ENCODE data around the gene BMP8B.

BMP8B gene

DNA sequence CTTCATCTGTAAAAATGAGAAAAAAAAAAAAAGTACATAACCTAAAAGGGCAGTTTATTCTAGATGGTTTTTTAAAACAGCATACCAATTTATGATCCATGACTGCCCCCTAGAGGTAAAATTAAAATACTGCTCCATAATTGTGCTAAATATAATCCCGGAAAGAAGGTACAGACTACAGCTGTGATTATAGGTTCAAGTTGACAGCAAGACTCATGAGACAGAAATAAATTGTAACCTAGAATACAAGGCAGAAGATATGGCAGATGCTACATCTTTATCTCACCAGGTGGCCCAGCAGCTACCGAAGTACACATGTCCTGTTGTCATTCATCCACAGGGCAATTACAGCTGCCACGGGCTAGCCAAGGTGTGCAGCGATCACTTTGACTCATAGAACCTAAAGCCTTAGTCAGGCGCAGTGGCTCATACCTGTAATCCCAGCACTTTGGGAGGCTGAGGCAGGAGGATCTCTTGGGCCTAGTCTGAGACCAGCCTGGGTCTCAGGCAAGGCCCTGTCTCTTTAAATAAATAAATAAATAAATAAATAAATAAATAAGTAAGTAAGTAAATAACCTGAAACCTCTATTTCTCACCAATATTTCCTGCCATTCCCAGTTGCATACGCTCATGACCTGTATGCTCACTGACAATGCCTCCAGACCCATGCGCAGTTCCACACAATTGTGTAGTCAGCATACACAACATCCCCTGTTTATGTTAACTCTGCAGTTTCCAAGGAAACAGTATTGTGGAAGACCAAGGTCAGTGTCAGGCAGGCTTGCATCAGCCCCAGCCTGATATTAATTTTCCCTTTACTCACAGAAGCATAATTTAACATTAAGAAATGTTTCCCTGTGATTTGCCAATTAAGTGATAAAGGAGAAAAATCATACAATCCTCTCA, 68.3 kb downstream of the BMP8B start (continued):
- no peak for TF ChIP-seq ZNF391 (tag by site-specific recombination; IDR thresholded peaks at IDR 0.05; ENCODE audit: borderline replicate concordance, low read depth)
- no peak for TF ChIP-seq ZNF169 (tag by site-specific recombination; IDR thresholded peaks at IDR 0.05)
- TF ChIP-seq ZNF621 (tag by site-specific recombination; IDR thresholded peaks at IDR 0.05) = no peak
- TF ChIP-seq MZF1 (tag by site-specific recombination; IDR thresholded peaks at IDR 0.05; ENCODE audit: borderline replicate concordance) = peak; percentile 21; the same call in 1 of the 2 replicates
- no peak for TF ChIP-seq GLI4 (tag by site-specific recombination; IDR thresholded peaks at IDR 0.05)
- TF ChIP-seq ZNF623 (tag by site-specific recombination; IDR thresholded peaks at IDR 0.05) = peak; percentile 85
- TF ChIP-seq GLIS2 (tag by site-specific recombination; IDR thresholded peaks at IDR 0.05) = no peak
- no peak for TF ChIP-seq SALL2 (tag by site-specific recombination; IDR thresholded peaks at IDR 0.05; ENCODE audit: borderline replicate concordance)
- no peak for TF ChIP-seq YY1 (tag by site-specific recombination; IDR thresholded peaks at IDR 0.05)
- 0 out of 2 replicates have a peak, but pooled peaks have one; percentile 18 for TF ChIP-seq ZNF610 (tag by site-specific recombination; IDR thresholded peaks at IDR 0.05; ENCODE audit: borderline replicate concordance)
- no peak for TF ChIP-seq BCL11B (tag by site-specific recombination; IDR thresholded peaks at IDR 0.05; ENCODE audit: low read depth)
- TF ChIP-seq ZNF2 (tag by site-specific recombination; IDR thresholded peaks at IDR 0.05) = no peak
- no peak for TF ChIP-seq ZNF701 (tag by site-specific recombination; IDR thresholded peaks at IDR 0.05)
- TF ChIP-seq ZNF211 (tag by site-specific recombination; IDR thresholded peaks at IDR 0.05; ENCODE audit: low read depth) = no peak
- TF ChIP-seq ZNF266 (tag by site-specific recombination; IDR thresholded peaks at IDR 0.05; ENCODE audit: low read depth) = peak; percentile 80
- no peak for TF ChIP-seq YY2 (tag by site-specific recombination; IDR thresholded peaks at IDR 0.05)
- TF ChIP-seq GFI1B (tag by site-specific recombination; IDR thresholded peaks at IDR 0.05) = 0 out of 2 replicates have a peak, but pooled peaks have one; percentile 40
- TF ChIP-seq, protein P1, sequence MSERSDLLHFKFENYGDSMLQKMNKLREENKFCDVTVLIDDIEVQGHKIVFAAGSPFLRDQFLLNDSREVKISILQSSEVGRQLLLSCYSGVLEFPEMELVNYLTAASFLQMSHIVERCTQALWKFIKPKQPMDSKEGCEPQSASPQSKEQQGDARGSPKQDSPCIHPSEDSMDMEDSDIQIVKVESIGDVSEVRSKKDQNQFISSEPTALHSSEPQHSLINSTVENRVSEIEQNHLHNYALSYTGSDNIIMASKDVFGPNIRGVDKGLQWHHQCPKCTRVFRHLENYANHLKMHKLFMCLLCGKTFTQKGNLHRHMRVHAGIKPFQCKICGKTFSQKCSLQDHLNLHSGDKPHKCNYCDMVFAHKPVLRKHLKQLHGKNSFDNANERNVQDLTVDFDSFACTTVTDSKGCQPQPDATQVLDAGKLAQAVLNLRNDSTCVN (tag by site-specific recombination; optimal IDR thresholded peaks at IDR 0.05) = no peak
- no peak for TF ChIP-seq BCL11A (tag by site-specific recombination; IDR thresholded peaks at IDR 0.05; ENCODE audit: low read depth)
- peak; percentile 29; the same call in 1 of the 2 replicates for TF ChIP-seq ZNF366 (tag by site-specific recombination; conservative IDR thresholded peaks at IDR 0.05)
- TF ChIP-seq ZNF155 (tag by site-specific recombination; IDR thresholded peaks at IDR 0.05) = no peak
- TF ChIP-seq EGR2 (tag by site-specific recombination; IDR thresholded peaks at IDR 0.05; ENCODE audit: low read depth) = no peak
- TF ChIP-seq ZNF426 (tag by site-specific recombination; IDR thresholded peaks at IDR 0.05) = peak; percentile 96
- no peak for TF ChIP-seq KLF10 (tag by site-specific recombination; IDR thresholded peaks at IDR 0.05)
- TF ChIP-seq KLF16 (tag by site-specific recombination; IDR thresholded peaks at IDR 0.05) = no peak
- TF ChIP-seq GLI2 (tag by site-specific recombination; IDR thresholded peaks at IDR 0.05; ENCODE audit: borderline replicate concordance, low read depth) = peak; percentile 31; the same call in 1 of the 2 replicates
- TF ChIP-seq, protein P2, sequence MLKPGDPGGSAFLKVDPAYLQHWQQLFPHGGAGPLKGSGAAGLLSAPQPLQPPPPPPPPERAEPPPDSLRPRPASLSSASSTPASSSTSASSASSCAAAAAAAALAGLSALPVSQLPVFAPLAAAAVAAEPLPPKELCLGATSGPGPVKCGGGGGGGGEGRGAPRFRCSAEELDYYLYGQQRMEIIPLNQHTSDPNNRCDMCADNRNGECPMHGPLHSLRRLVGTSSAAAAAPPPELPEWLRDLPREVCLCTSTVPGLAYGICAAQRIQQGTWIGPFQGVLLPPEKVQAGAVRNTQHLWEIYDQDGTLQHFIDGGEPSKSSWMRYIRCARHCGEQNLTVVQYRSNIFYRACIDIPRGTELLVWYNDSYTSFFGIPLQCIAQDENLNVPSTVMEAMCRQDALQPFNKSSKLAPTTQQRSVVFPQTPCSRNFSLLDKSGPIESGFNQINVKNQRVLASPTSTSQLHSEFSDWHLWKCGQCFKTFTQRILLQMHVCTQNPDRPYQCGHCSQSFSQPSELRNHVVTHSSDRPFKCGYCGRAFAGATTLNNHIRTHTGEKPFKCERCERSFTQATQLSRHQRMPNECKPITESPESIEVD (tag by site-specific recombination; IDR thresholded peaks at IDR 0.05) = no peak
- TF ChIP-seq ZNF341 (tag by site-specific recombination; IDR thresholded peaks at IDR 0.05; ENCODE audit: low read depth) = no peak
- TF ChIP-seq SP2 (tag by site-specific recombination; IDR thresholded peaks at IDR 0.05) = no peak
- TF ChIP-seq ZNF514 (tag by site-specific recombination; IDR thresholded peaks at IDR 0.05) = peak; percentile 66; the same call in 1 of the 2 replicates
- no peak for TF ChIP-seq ZNF324 (tag by site-specific recombination; IDR thresholded peaks at IDR 0.05)
- no peak for TF ChIP-seq ZNF175 (tag by site-specific recombination; IDR thresholded peaks at IDR 0.05)
- TF ChIP-seq ZNF121 (tag by site-specific recombination; IDR thresholded peaks at IDR 0.05) = no peak
- TF ChIP-seq, protein P3, sequence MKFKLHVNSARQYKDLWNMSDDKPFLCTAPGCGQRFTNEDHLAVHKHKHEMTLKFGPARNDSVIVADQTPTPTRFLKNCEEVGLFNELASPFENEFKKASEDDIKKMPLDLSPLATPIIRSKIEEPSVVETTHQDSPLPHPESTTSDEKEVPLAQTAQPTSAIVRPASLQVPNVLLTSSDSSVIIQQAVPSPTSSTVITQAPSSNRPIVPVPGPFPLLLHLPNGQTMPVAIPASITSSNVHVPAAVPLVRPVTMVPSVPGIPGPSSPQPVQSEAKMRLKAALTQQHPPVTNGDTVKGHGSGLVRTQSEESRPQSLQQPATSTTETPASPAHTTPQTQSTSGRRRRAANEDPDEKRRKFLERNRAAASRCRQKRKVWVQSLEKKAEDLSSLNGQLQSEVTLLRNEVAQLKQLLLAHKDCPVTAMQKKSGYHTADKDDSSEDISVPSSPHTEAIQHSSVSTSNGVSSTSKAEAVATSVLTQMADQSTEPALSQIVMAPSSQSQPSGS (tag by site-specific recombination; IDR thresholded peaks at IDR 0.05; ENCODE audit: low read depth) = no peak
